ENCODE results near the gene LRRC2. TPM values are rescaled to one million over a fixed set of nuclear protein-coding genes. Genes with fewer than 3 reads are reported as not detected.

Gene LRRC2
- total and polyA plus RNA-seq, 2 of the 13 experiments (the other 11 are each of a cell fraction or from before 2014, with no cell fraction given), result 0.27 to 0.58 TPM

GRCh38 chr3:46517784-46518181 is 48.3 kb downstream of the LRRC2 start:
- Histone ChIP-seq H3K4me2 (ENCODE audit: low read depth, low read length) (no peak overlapping the region), H3K27ac (ENCODE audit: extremely low read length, insufficient read depth, low read length) (no peak overlapping the region), H3K9ac (ENCODE audit: insufficient read depth, low read depth, low read length) (no peak overlapping the region), H3K4me1 (ENCODE audit: insufficient read depth, low read length) (no peaks in the 10 kb centered on the region), H3K36me3 (replicated peaks in 1 of 2; ENCODE audit: control insufficient read depth in 1 of 2, insufficient read depth in 2 of 2, low read length in 2 of 2) (no peaks in the 10 kb centered on the region), H3K9me3 (ENCODE audit: low read length) (no peaks in the 10 kb centered on the region), H2AFZ (ENCODE audit: low read length) (no peak overlapping the region), H4K20me1 (ENCODE audit: insufficient read depth, low read length) (no peaks in the 10 kb centered on the region), H3K27me3 (ENCODE audit: control insufficient read depth in 1 of 2, insufficient read depth in 2 of 2, low read length in 2 of 2) (no peaks in the 10 kb centered on the region; a peak in 1 of 5 replicates), H3K4me3 (replicated peaks in 1 of 3; ENCODE audit: insufficient read depth in 1 of 3, low read depth in 2 of 3, low read length in 3 of 3) (no peak overlapping the region), H3K79me2 (ENCODE audit: insufficient read depth, low read length) (no peaks in the 10 kb centered on the region)
- in situ Hi-C loops (cut with HindIII; ENCODE audit: extremely low pct_ligation_motif_present, low pct_unique_long_range_greater_than_20kb), result no loop called here
- ChIA-PET POLR2A (no interaction called here), CTCF (ENCODE audit: low intra/inter-chr PET ratio, low total read pairs) (no interaction called here)
- 19% methylated on average over 2 of the region's 2 CpGs for WGBS (ENCODE audit: low lambda C conversion rate)
- no TSS peak for BruUV-seq (replicated peaks)
- ATAC-seq (no peak), FAIRE-seq (no peak), DNase-seq (ENCODE audit: low spot score) (no peak)
- intact Hi-C loops (cut with micrococcal nuclease; ENCODE audit: unreplicated experiment), result no loop called here
- no peak for TF ChIP-seq USF2 (IDR thresholded peaks at IDR 0.05; ENCODE audit: low read depth, low read length)
- TF ChIP-seq USF2 (CRISPR knock-in tag; IDR thresholded peaks at IDR 0.05; ENCODE audit: borderline replicate concordance), result no peak
- TF ChIP-seq MTA1 (CRISPR knock-in tag; IDR thresholded peaks at IDR 0.05; ENCODE audit: borderline replicate concordance), result no peak
- TF ChIP-seq SMYD3 (CRISPR knock-in tag; IDR thresholded peaks at IDR 0.05), result no peak
- no peak for TF ChIP-seq AFF4 (CRISPR knock-in tag; IDR thresholded peaks at IDR 0.05)
- TF ChIP-seq STAT5B (CRISPR knock-in tag; IDR thresholded peaks at IDR 0.05), result no peak
- no peak for TF ChIP-seq ZNF235 (CRISPR knock-in tag; IDR thresholded peaks at IDR 0.05; ENCODE audit: borderline replicate concordance)
- no peak for TF ChIP-seq ETV5 (CRISPR knock-in tag; IDR thresholded peaks at IDR 0.05; ENCODE audit: borderline replicate concordance)
- TF ChIP-seq ELF1 (CRISPR knock-in tag; IDR thresholded peaks at IDR 0.05), result no peak
- TF ChIP-seq, protein P1, sequence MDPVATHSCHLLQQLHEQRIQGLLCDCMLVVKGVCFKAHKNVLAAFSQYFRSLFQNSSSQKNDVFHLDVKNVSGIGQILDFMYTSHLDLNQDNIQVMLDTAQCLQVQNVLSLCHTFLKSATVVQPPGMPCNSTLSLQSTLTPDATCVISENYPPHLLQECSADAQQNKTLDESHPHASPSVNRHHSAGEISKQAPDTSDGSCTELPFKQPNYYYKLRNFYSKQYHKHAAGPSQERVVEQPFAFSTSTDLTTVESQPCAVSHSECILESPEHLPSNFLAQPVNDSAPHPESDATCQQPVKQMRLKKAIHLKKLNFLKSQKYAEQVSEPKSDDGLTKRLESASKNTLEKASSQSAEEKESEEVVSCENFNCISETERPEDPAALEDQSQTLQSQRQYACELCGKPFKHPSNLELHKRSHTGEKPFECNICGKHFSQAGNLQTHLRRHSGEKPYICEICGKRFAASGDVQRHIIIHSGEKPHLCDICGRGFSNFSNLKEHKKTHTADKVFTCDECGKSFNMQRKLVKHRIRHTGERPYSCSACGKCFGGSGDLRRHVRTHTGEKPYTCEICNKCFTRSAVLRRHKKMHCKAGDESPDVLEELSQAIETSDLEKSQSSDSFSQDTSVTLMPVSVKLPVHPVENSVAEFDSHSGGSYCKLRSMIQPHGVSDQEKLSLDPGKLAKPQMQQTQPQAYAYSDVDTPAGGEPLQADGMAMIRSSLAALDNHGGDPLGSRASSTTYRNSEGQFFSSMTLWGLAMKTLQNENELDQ (CRISPR knock-in tag; IDR thresholded peaks at IDR 0.05; ENCODE audit: borderline replicate concordance), result no peak
- no peak for TF ChIP-seq AGO1 (IDR thresholded peaks at IDR 0.05; ENCODE audit: low read depth, low read length, poor library complexity, severe bottlenecking)
- TF ChIP-seq, protein P2, sequence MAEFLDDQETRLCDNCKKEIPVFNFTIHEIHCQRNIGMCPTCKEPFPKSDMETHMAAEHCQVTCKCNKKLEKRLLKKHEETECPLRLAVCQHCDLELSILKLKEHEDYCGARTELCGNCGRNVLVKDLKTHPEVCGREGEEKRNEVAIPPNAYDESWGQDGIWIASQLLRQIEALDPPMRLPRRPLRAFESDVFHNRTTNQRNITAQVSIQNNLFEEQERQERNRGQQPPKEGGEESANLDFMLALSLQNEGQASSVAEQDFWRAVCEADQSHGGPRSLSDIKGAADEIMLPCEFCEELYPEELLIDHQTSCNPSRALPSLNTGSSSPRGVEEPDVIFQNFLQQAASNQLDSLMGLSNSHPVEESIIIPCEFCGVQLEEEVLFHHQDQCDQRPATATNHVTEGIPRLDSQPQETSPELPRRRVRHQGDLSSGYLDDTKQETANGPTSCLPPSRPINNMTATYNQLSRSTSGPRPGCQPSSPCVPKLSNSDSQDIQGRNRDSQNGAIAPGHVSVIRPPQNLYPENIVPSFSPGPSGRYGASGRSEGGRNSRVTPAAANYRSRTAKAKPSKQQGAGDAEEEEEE (CRISPR knock-in tag; IDR thresholded peaks at IDR 0.05; ENCODE audit: borderline replicate concordance), result no peak
- no peak for TF ChIP-seq ZFP41 (CRISPR knock-in tag; IDR thresholded peaks at IDR 0.05; ENCODE audit: borderline replicate concordance)
- TF ChIP-seq ZMYM4 (CRISPR knock-in tag; IDR thresholded peaks at IDR 0.05), result no peak
- TF ChIP-seq DNMT1 (CRISPR knock-in tag; IDR thresholded peaks at IDR 0.05), result no peak

Data from HepG2 (cell line).